ENCODE results near the gene PTPRN2.

The PTPRN2 gene

GRCh38 chr7:158029509-158029908 lies 558.1 kb downstream of the PTPRN2 start:
- no peak for DNase-seq (ENCODE audit: low read depth in 2 of 2)

GRCh38 chr7:158028971-158029370 lies 558.7 kb downstream of the PTPRN2 start:
- no peak for DNase-seq (ENCODE audit: low read depth in 2 of 2)

GRCh38 chr7:158028290-158028941 lies 559.2 kb downstream of the PTPRN2 start:
- DNase-seq (ENCODE audit: low read depth in 2 of 2), result no peak

GRCh38 chr7:158027646-158028045 lies 560.0 kb downstream of the PTPRN2 start:
- no peak for DNase-seq (ENCODE audit: low read depth in 2 of 2)

DNA sequence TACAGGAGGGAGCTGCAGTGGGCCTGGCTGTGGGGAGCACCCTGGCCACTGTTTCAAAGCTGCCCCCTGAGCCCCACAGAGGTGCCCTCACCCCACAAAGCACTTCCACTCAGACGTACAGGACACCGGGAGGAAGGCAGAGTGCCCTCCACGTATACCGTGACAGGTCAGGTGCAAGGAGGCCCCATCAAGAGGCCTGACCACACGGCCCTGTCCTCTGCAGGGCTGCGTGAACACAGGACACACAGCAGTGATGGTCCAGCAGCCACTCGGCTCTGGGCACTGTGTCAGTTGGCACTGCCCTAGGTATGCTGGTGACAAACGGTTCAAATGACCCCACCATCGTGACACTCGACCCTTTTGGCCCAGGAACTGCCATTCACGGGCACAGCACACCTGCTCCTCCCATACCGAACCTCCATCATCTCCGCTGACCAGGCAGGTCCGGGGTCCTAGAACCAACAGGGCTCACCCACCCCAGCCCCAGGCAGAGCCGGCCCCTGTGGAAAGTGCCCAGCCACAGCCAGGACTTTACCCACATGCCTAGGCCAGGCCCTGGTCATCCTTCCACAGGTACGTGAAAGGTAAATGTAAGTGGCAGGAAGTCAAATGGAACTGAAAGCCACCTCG lies 560.9 kb downstream of the PTPRN2 start:
- no peak for DNase-seq (ENCODE audit: low read depth in 2 of 2)

- no peak for DNase-seq (ENCODE audit: low read depth in 2 of 2)
These were observed 561.7 kb downstream of the PTPRN2 start for GRCh38 chr7:158025686-158026600.

DNA sequence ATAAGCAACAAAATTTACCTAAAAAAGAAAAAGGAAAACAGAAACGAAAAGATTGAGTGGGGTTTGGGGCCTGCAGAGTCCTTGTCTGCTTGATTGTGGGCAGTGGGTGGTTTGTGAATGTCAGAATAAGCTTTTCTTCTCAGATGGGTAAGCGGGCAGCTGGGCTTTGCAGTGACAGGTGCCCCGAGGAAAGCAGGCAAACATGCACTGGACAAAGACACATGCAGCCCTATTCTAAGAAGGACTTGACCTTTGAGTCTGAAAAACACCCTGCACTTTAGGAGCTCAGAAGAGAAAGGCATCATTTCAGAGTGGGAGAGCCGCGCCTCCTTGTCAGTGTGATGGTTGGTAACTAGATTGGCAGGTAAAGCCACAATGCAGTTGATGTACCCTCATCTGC lies 562.7 kb downstream of the PTPRN2 start:
- no peak for DNase-seq (ENCODE audit: low read depth in 2 of 2)

GRCh38 chr7:158024351-158024715 lies 563.3 kb downstream of the PTPRN2 start:
- no peak for DNase-seq (ENCODE audit: low read depth in 2 of 2)

GRCh38 chr7:158023681-158024350 lies 563.8 kb downstream of the PTPRN2 start:
- DNase-seq (ENCODE audit: low read depth in 2 of 2), result no peak

DNA sequence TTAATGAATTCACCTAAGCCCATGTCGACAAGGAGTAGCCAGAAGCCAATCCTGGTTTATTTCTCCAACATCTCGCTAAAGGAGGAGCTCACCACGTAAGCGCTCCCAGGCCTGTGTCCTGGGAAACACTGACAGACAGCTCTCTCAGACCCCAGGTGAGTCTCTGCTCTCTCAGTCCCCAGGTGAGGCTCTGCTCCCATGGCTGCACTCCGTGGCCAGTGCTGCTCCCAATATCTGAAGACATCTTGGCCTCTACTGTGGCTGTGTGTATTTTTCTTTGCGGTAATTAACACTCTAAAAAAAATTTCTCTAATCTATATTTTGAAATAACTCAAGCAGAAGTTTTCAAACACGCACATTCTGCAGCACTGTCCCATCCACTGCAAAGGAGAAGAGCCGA lies 564.5 kb downstream of the PTPRN2 start:
- DNase-seq (ENCODE audit: low read depth in 2 of 2), result no peak

DNA sequence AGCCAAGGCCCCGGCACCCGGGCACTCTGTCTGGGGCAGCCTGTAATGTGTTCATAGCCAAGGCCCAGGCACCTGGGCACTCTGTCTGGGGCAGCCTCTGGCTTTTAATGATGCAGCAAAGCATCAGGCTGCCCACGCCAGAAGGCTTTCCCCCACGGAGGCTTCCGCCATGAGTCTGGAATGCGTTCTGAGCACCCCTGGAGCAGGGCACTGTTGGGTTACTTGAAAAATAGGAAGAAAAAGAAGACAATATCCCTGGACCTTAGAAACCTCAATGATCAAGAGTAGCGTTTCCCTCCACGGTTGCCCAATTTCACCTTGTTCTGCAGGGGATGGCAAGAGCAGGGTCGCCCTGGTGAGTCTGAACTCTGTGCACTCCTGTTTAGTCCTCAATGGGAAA lies 565.0 kb downstream of the PTPRN2 start:
- no peak for DNase-seq (ENCODE audit: low read depth in 2 of 2)

DNA sequence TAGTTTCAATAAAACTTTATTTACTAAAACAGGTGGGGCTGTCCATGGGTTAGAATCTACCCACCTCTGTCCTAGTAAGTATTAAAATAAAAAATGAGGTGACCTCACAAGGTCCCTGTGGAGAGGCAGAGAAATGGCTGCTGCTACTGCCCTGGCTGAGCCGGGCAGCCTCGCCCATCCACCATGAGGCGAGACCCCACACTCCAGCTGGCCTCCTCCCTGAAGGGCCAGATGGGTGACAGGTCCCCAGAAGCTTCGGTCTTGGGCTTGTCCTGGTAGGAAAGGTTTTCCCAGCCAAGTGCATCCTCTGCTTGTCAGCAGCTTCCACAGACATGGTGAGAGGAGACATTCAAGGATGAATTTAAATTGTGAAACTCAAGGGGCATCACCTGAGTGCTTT lies 565.8 kb downstream of the PTPRN2 start:
- DNase-seq (ENCODE audit: low read depth in 2 of 2), result no peak

GRCh38 chr7:158020706-158021095 lies 566.9 kb downstream of the PTPRN2 start:
- no peak for DNase-seq (ENCODE audit: low read depth in 2 of 2)

DNA sequence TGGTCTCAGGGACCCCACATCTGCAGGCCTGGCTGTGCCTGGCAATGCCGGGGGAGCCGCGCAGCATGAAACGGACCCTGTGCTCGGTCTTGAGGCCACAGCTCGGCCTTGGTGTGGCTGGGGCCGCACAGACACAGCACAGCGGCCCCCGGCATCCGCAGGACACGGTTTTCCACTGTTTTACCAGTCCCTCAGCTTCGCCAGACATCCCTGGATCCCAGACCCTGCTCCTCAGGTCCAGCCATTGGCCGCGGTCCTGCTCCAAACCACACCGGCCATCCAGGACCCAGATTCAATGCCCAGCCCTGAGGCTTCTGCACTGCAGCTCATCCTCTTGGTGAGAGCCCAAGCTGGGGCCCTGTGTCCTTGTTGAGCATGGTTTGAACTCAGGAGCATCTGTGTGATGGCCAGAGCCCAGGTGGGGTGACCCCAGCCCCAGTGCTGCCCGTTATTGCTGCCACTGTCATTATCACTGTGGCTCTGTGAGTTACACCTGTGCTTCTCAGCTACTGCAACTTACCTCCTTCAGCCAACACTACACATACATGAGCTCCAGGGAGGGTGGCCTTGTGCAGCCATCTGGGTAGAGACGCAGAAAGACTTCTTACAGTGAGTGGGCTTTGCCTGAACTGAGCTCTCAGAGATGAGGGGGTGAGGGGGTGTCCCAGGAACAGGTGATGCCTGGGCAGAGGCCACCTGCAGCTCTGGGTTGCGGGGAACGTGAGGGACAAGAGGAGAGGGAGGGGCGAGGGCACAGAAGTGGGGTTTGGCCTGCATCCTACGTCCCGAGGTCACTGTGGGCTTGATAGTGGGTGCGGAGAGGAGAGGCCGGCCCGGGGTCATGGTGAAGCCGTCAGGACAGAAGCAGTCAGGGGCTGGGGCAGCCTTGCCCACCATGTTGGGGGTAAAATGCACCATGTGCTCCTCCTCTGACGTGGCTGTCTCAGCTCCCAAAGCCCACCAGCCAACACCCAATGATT lies 567.6 kb downstream of the PTPRN2 start:
- no peak for DNase-seq (ENCODE audit: low read depth in 2 of 2)

- no peak for DNase-seq (ENCODE audit: low read depth in 2 of 2)
These were observed 568.5 kb downstream of the PTPRN2 start for GRCh38 chr7:158018971-158019645.

GRCh38 chr7:158018098-158018762 lies 569.4 kb downstream of the PTPRN2 start:
- DNase-seq (ENCODE audit: low read depth in 2 of 2), result no peak

DNA sequence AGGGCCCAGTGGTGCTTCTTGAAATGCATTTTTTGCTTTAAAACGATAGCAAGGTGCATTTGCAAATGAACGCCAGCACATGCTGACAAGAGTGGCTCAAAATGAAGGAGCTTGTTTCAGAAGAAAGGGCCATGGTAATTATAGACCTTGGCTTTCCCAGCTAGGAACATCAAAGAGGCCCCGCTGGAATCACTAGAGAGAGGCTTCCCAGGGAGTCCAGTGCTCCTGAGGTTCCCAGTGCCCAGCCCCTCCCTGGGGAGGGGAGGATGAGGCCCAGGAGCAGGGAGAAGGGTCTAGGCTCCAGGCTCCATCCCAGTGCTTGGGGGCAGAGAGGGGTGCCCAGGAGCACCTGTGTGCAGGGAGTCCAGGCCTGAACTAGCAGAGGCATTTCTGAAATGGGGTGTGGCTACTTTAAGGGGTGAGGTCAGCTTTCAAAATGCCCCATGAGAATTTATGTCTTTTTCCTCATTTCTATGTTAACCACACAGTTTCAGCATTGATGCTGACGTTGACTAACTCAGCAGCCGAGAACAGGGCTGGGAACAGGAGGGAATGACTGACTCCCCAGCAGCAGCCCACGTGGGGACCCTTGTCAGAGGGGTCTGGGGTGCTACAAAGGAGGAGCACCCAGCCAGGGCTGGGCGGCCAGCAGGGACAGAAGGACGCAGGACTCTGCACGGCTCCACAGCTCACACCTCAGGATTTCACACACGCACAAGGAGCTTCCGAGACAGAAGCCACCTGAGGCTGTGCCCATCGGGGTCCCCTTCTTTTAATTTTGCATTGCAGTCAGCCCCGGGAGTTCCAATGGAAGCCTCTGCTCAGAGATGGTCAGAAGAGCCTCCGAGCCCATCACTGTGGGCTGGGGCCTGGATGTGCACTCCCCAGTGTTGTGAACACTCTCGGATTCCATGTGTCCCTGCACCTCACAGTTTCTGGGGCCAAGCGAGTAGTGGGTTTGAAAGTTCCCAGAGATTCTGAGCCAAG lies 570.2 kb downstream of the PTPRN2 start:
- DNase-seq (ENCODE audit: low read depth in 2 of 2), result no peak

DNA sequence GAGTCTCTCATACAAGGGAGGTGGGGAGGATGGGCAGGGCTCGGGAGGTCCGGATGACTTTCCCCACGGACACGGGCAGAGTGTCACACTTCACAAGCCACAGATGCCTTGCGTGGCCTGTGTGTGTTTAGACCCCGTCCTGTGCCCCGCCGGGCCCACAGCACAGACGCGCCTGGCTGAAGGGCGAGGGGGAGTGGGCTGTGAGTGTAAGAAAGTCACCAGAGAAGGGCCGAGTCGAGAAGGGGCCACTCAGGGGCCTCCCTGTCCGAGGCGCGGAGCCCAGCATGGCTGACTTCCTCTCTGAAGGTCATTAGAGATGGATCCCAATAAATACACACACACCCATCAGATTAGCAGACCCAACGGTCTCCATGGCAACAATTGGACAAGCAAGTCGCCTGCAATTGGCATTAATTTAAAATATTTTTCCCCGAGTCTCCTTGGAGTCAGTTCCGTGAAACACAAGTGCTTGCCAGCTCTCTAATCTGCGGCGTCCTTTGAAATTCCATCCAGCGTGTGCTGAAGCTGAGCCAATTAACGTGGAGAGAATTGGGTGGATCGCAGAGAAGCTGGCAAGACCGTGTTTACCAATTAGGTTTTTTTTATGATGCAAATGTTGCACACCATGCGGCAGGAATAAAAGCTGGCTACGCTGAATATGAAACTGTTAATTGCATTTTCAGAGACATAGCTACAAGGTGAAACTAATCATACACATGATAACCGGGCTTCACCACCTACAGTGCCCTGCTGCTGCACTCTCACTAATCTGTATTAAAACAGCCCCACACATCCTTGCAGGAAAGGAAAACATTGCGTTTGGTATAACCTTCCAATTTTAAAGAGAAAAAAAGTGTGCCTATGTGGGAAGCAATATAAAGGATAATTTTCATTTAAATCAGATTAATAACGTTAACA lies 571.2 kb downstream of the PTPRN2 start:
- DNase-seq (ENCODE audit: low read depth in 2 of 2), result no peak

Measured in stimulated activated CD8-positive, alpha-beta memory T cell treated with anti-CD3 and anti-CD28 coated beads, Interleukin-15, amount 100 ng/mL, for 48 hours (primary cell).